K562 (cell line): ENCODE measurements around the gene ANK3. TPM values are rescaled to one million over a fixed set of nuclear protein-coding genes. Genes with fewer than 3 reads are reported as not detected.

ENCODE experiments used
- ATAC-seq: fragments of 200-7000 bp; cut with Tn5 transposase; 3 replicates; pipeline ENCODE4 v1.9.1; 2020; ENCODE audit warnings: moderate library complexity
- BruUV-seq: library from RNA; stranded (reverse); fragments of 400-500 nt; replicated peaks from 2 replicates; lab custom pipeline; 2021; lab: Mats Ljungman, UMichigan
- CTCF ChIA-PET: fragments of 300-600 bp; formaldehyde crosslinking; extraction: SDS; loops from one replicate; lab custom pipeline; 2021; ENCODE audit warnings: low intra/inter-chr PET ratio; lab: Yijun Ruan, JAX
- POLR2A ChIA-PET: fragments of 300-600, 350-650 bp; sonication (Branson Sonifier 250); formaldehyde crosslinking; extraction: SDS; loops from one replicate; lab custom pipeline; 2021; ENCODE audit warnings: antibody characterized with exemption, inconsistent platforms; lab: Yijun Ruan, JAX
- DNase-seq, 4 experiments: peaks; one replicate each; pipeline versions ENCODE4 v3.0.0 to v3.0.0-alpha.2; 2011 to 2018; ENCODE audit warnings: low spot score in 3 of 4, mixed read lengths in 3 of 4; ENCODE audit errors: extremely low read depth in 1 of 4
- FAIRE-seq: peaks from 2 replicates; lab custom pipeline; 2011; peaks lifted over from hg19 to GRCh38; lab: Jason Lieb, UNC
- H2AFZ ChIP-seq: 2 replicates; pipeline ENCODE4 v1.6.0; 2011; ENCODE audit warnings: low read depth, low read length, control low read depth, inconsistent platforms
- H3K27ac ChIP-seq: fragments of 200-600 bp; 3 replicates; pipeline ENCODE4 v1.8.0; 2011; ENCODE audit warnings: low read depth, mild to moderate bottlenecking, control low read depth, inconsistent platforms, low read length, moderate library complexity, mixed read lengths; ENCODE audit errors: extremely low read depth
- H3K27me3 ChIP-seq, 2 experiments: fragments of 300-600 bp in 1 of 2; 2 replicates in 1 of 2; 3 replicates in 1 of 2; pipeline versions ENCODE4 v1.6.0 to v1.8.0; 2011; ENCODE audit warnings: inconsistent platforms in 2 of 2, low read length in 2 of 2, mild to moderate bottlenecking in 1 of 2, mixed read lengths in 1 of 2, moderate library complexity in 1 of 2; ENCODE audit not compliant: control insufficient read depth in 2 of 2, insufficient read depth in 2 of 2
- H3K36me3 ChIP-seq: fragments of 300-600 bp; 3 replicates; pipeline ENCODE4 v1.8.0; 2011; ENCODE audit warnings: mild to moderate bottlenecking, low read length, inconsistent platforms; ENCODE audit not compliant: control insufficient read depth, insufficient read depth
- H3K4me1 ChIP-seq, 2 experiments: fragments of 200-600 bp in 1 of 2; replicated peaks in 1 of 2; 2 replicates in 1 of 2; 3 replicates in 1 of 2; pipeline versions ENCODE4 v1.5.1 to v1.8.0; 2011; ENCODE audit warnings: inconsistent platforms in 2 of 2, low read length in 2 of 2, mild to moderate bottlenecking in 1 of 2, mixed read lengths in 1 of 2, moderate library complexity in 1 of 2; ENCODE audit not compliant: control insufficient read depth in 2 of 2, insufficient read depth in 2 of 2
- H3K4me2 ChIP-seq: 2 replicates; pipeline ENCODE4 v1.6.1; 2011; ENCODE audit warnings: low read length, control low read depth, inconsistent platforms, mixed read lengths; ENCODE audit not compliant: insufficient read depth
- H3K4me3 ChIP-seq: fragments of 200-600 bp; sonication (generic), shearing (Covaris generic); 2 replicates; pipeline ENCODE4 v1.5.1; 2016; ENCODE audit warnings: control low read depth, inconsistent platforms
- H3K79me2 ChIP-seq: fragments of 200-600 bp; 3 replicates; pipeline ENCODE4 v1.8.0; 2011; ENCODE audit warnings: low read length, inconsistent platforms; ENCODE audit not compliant: control insufficient read depth, insufficient read depth
- H3K9ac ChIP-seq, 2 experiments: 2 replicates each; pipeline versions ENCODE4 v1.6.0 to v1.6.1; 2011; ENCODE audit warnings: low read depth in 2 of 2, low read length in 2 of 2, control low read depth in 1 of 2, inconsistent platforms in 1 of 2, mild to moderate bottlenecking in 1 of 2, mixed read lengths in 1 of 2; ENCODE audit not compliant: insufficient read depth in 1 of 2
- H3K9me1 ChIP-seq: one replicate; pipeline ENCODE4 v1.6.0; 2011; ENCODE audit warnings: inconsistent platforms, mild to moderate bottlenecking, low read length, moderate library complexity; ENCODE audit not compliant: control insufficient read depth, insufficient read depth
- H3K9me3 ChIP-seq: replicated peaks from 2 replicates; pipeline ENCODE4 v1.5.1; 2011; ENCODE audit warnings: low read depth, low read length, inconsistent platforms; ENCODE audit not compliant: control insufficient read depth, insufficient read depth
- H4K20me1 ChIP-seq: replicated peaks from 2 replicates; pipeline ENCODE4 v1.6.1; 2011; ENCODE audit warnings: low read length, inconsistent platforms, mixed read lengths; ENCODE audit not compliant: control insufficient read depth, insufficient read depth
- ARHGAP35 ChIP-seq: fragments of 450-650 bp; IDR thresholded peaks from 2 replicates; pipeline ENCODE4 v1.6.1; 2018; ENCODE audit not compliant: partially characterized antibody
- ATF3 ChIP-seq, 2 experiments: fragments of 450-650 bp in 1 of 2; sonication (generic) in 1 of 2; formaldehyde crosslinking in 1 of 2; IDR thresholded peaks in 1 of 2; conservative IDR thresholded peaks in 1 of 2; 2 replicates each; pipeline versions ENCODE4 v1.6.1 to v1.8.1; 2016 to 2023; ENCODE audit warnings: mild to moderate bottlenecking in 2 of 2, moderate library complexity in 2 of 2, inconsistent platforms in 1 of 2, missing genetic modification reagents in 1 of 2
- GATA2 ChIP-seq: sonication (generic); formaldehyde crosslinking; IDR thresholded peaks from 2 replicates; pipeline ENCODE4 v1.4.0; 2020; ENCODE audit warnings: mild to moderate bottlenecking, missing genetic modification reagents
- HMGXB4 ChIP-seq: sonication (generic); formaldehyde crosslinking; IDR thresholded peaks from 2 replicates; pipeline ENCODE4 v1.8.1; 2023; ENCODE audit warnings: mild to moderate bottlenecking, missing genetic modification reagents
- PKNOX1 ChIP-seq: fragments of 450-650 bp; IDR thresholded peaks from 2 replicates; pipeline ENCODE4 v1.6.1; 2016
- WGBS: fragments of 100-300 bp; shearing (Covaris generic); methylation state at CpG from one replicate; pipeline ENCODE4 v1.1.6; 2016; ENCODE audit warnings: low coverage, mixed read lengths; ENCODE audit not compliant: insufficient coverage; ENCODE audit errors: missing lambda C conversion rate; 5-methylcytosine and 5-hydroxymethylcytosine counted together
- in situ Hi-C: fragments of 300-500 bp; cut with MboI; formaldehyde crosslinking; loops from 4 replicates; pipeline ENCODE4 v1.15.0; 2018; ENCODE audit warnings: inconsistent platforms, mixed read lengths
- intact Hi-C: fragments of 100-400 bp; cut with micrococcal nuclease; formaldehyde crosslinking; loops from 2 replicates; pipeline ENCODE4 v1.14.2; 2022
- polyA plus RNA-seq, 8 experiments: library from polyadenylated mRNA; depleted of rRNA in 4 of 8; stranded (reverse) in 5 of 8; unstranded in 3 of 8; fragments of >200 nt; fragmentation: Nextera tagmentation in 2 of 8; fragmentation: Illumina TruSeq in 1 of 8; extraction: Ambion mirVana in 2 of 8; extraction: Trizol in 1 of 8; gene quantifications; 2 replicates each; pipeline versions ENCODE4 v1.2.1 to v1.2.3, GENCODE V29; 2011 to 2014; ENCODE audit warnings: inconsistent platforms in 1 of 8, missing spikeins in 1 of 8
- total RNA-seq, 7 experiments: library from RNA; depleted of rRNA in 6 of 7; stranded (reverse); fragments of >200 nt in 6 of 7; fragmentation: Illumina TruSeq in 2 of 7; extraction: Trizol in 2 of 7; gene quantifications; 2 replicates each; pipeline versions ENCODE4 v1.2.1 to v1.2.3, GENCODE V29; 2011 to 2021; ENCODE audit warnings: low replicate concordance in 1 of 7

Gene ANK3
- total and polyA plus RNA-seq, 9 of the 15 experiments (the other 6 are each of a cell fraction or from before 2014, with no cell fraction given): 10.0 to 32.3 (median 17.9) TPM

- in situ Hi-C loops: no loop called here
- Histone ChIP-seq H3K4me1 (no peaks in the 10 kb centered on the region), H3K4me2 (no peak overlapping the region), H2AFZ (no peak overlapping the region), H3K9me1 (no peaks in the 10 kb centered on the region), H3K27ac (no peak overlapping the region), H3K9ac (no peak overlapping the region), H3K27me3 (no peaks in the 10 kb centered on the region), H4K20me1 (no peaks in the 10 kb centered on the region), H3K36me3 (no peaks in the 10 kb centered on the region), H3K9me3 (no peaks in the 10 kb centered on the region), H3K4me3 (no peak overlapping the region), H3K79me2 (no peaks in the 10 kb centered on the region)
- TF ChIP-seq ARHGAP35 (no peak), PKNOX1 (0 out of 2 replicates have a peak, but pooled peaks have one; percentile 35)
- ATAC-seq (no peak), FAIRE-seq (no peak), DNase-seq (no peak)
- CTCF ChIA-PET: no interaction called here
- POLR2A ChIA-PET: no interaction called here
- BruUV-seq: no TSS peak
- 30% methylated on average over 2 of the region's 2 CpGs for WGBS
- intact Hi-C loops: no loop called here
Observed at GRCh38 chr10:60044971-60045370, 344.7 kb downstream of the ANK3 start.

- Histone ChIP-seq H3K9ac (no peak overlapping the region), H3K4me2 (no peak overlapping the region), H3K27ac (no peak overlapping the region), H3K36me3 (no peaks in the 10 kb centered on the region), H3K9me3 (no peaks in the 10 kb centered on the region), H2AFZ (no peak overlapping the region), H3K4me3 (no peak overlapping the region), H3K27me3 (no peaks in the 10 kb centered on the region), H3K79me2 (no peaks in the 10 kb centered on the region), H3K4me1 (no peaks in the 10 kb centered on the region), H4K20me1 (no peaks in the 10 kb centered on the region), H3K9me1 (no peaks in the 10 kb centered on the region)
- ChIA-PET CTCF (no interaction called here), POLR2A (no interaction called here)
- in situ Hi-C loops: no loop called here
- ATAC-seq: no peak
- WGBS: 39% methylated on average over 2 of the region's 2 CpGs
- no peak for FAIRE-seq
- intact Hi-C loops: no loop called here
- no peak for DNase-seq
- no TSS peak for BruUV-seq
- TF ChIP-seq ATF3 (IDR thresholded peaks at IDR 0.05) (no peak), ATF3 (CRISPR knock-in tag; conservative IDR thresholded peaks at IDR 0.05) (no peak), HMGXB4 (CRISPR knock-in tag) (no peak), GATA2 (CRISPR knock-in tag) (no peak)
Observed at GRCh38 chr10:60044242-60044641, 345.4 kb downstream of the ANK3 start.
